ENCODE data around the gene PLCH1. TPM values are rescaled to one million over a fixed set of nuclear protein-coding genes. Genes with fewer than 3 reads are reported as not detected.

The PLCH1 gene
- total RNA-seq, 4 donors from 2014 or later: 0.29 to 12.0 (median 0.58) TPM

DNA sequence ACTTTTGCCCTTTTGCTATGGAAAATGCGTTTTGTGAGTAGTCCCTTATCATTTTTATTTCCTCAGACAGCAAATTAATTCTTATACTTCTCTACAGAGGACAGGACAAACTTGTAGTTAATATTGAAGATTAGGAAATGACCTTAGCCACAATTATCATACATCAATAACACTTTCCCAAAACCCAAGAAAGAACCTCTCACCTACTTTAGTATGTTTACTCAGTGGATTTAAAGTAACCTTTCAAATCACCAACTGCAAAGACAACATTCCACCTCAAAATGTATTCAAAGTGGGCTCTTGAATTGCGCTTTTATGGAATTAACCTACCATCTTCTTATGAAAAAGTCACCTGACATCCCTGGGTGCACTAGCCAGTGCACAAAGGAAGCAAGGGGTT, 107.3 kb downstream of the PLCH1 start:
- no peaks in the 10 kb centered on the region for H3K9me3 ChIP-seq
- H3K4me1 ChIP-seq: no peaks in the 10 kb centered on the region
- intact Hi-C loops (cut with DNase I; ENCODE audit: low total_unique reads): no loop called here
- TF ChIP-seq POLR2A (IDR thresholded peaks at IDR 0.05): no peak
- no peak for DNase-seq
- H3K27ac ChIP-seq: no peak overlapping the region
- H3K4me3 ChIP-seq: no peak overlapping the region
- no peaks in the 10 kb centered on the region for H3K36me3 ChIP-seq
- H3K27me3 ChIP-seq: no peaks in the 10 kb centered on the region

DNA sequence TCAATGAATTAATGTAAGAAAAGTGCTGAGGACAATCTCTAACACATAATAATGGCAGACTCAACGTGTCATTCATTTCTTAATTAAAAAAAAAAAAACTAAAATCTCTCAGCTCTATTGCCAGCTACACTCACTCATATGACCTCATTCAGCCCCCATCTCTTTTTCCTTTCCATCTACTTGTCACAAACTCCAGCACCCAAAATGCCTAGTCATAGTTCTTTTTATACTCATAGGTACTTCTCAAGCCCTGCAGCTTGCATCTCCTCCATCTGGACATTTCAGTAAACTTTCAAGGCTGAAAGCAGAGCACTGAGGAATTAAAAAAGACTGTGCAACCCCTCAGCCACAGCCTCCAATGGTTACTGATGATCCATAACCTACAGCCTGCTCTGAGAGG, 109.8 kb downstream of the PLCH1 start:
- TF ChIP-seq POLR2A (IDR thresholded peaks at IDR 0.05): no peak
- TF ChIP-seq, protein P1, sequence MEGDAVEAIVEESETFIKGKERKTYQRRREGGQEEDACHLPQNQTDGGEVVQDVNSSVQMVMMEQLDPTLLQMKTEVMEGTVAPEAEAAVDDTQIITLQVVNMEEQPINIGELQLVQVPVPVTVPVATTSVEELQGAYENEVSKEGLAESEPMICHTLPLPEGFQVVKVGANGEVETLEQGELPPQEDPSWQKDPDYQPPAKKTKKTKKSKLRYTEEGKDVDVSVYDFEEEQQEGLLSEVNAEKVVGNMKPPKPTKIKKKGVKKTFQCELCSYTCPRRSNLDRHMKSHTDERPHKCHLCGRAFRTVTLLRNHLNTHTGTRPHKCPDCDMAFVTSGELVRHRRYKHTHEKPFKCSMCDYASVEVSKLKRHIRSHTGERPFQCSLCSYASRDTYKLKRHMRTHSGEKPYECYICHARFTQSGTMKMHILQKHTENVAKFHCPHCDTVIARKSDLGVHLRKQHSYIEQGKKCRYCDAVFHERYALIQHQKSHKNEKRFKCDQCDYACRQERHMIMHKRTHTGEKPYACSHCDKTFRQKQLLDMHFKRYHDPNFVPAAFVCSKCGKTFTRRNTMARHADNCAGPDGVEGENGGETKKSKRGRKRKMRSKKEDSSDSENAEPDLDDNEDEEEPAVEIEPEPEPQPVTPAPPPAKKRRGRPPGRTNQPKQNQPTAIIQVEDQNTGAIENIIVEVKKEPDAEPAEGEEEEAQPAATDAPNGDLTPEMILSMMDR (IDR thresholded peaks at IDR 0.05): no peak
- DNase-seq: no peak
- no peaks in the 10 kb centered on the region for H3K27me3 ChIP-seq
- H3K4me1 ChIP-seq: no peaks in the 10 kb centered on the region
- intact Hi-C loops (cut with DNase I; ENCODE audit: low total_unique reads): no loop called here
- no peaks in the 10 kb centered on the region for H3K9me3 ChIP-seq
- no peak overlapping the region for H3K27ac ChIP-seq
- no peaks in the 10 kb centered on the region for H3K36me3 ChIP-seq
- no peak overlapping the region for H3K4me3 ChIP-seq

DNA sequence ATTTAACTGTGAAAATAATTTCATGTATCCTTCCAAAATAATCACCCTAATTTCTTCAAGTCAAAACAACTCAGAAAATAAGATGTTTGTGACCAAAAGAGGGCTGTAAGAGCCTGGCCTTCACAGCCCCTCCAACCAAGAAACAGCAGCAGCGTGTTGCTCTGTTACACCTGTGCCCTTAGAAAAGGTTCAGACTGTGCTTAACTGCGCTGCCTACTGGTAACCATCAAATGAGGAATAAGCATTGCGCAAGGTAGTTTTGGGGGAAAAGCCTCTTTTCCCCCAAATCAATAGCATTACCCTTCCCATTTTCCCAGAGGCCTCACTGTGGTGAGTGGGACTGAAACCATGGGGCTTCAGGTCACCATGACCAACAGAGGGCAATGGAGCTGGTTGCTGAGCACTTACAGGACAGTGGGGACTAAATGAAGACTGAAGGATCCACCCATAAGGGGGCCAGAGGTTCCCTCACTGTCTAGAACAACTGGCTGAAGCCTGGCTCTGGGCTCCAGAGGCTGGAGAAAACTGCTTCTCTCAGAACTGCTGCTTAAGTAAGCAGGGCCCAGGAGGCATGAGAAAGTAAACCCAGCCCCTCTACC, 110.7 kb downstream of the PLCH1 start:
- intact Hi-C loops (cut with DNase I; ENCODE audit: low total_unique reads): no loop called here
- no peak for DNase-seq
- Histone ChIP-seq H3K4me1 (no peaks in the 10 kb centered on the region), H3K9me3 (no peaks in the 10 kb centered on the region), H3K36me3 (no peaks in the 10 kb centered on the region), H3K4me3 (no peak overlapping the region), H3K27ac (no peak overlapping the region), H3K27me3 (no peaks in the 10 kb centered on the region)
- no peak for TF ChIP-seq POLR2A (IDR thresholded peaks at IDR 0.05)
- TF ChIP-seq, protein P1 (IDR thresholded peaks at IDR 0.05): no peak

DNA sequence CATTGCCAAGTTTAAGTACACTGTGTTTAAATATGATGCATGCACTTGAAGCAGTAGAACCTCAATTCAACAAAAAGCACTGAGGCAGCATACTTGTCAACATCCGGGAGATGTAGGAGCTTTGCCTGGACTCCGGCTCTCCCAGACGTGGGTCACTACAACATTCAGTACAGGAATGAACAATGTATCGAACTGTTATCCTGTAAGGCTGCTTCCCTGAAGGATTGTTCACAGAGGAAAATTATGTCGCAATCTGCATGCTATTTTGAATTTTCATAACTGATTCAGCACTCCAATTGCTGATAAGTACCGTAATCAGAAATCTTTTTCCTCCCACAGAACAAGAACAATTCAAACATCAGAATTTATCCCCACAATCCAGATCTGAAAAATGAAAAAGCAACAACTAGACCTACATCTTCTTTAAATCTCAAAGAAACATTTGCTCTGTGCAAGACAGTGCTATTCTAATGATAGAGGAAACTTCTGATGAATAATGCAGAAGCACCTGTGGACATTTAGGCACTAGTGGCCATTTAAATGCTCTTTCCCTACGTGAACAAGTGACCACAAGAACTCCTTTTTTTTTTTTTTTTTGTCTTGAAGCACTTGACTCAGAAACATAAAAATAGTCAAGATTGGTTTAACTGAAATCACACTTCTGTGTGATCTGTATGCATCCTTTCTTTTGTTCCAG, 113.4 kb downstream of the PLCH1 start:
- H3K4me3 ChIP-seq: no peak overlapping the region
- intact Hi-C loops (cut with DNase I; ENCODE audit: low total_unique reads): no loop called here

DNA sequence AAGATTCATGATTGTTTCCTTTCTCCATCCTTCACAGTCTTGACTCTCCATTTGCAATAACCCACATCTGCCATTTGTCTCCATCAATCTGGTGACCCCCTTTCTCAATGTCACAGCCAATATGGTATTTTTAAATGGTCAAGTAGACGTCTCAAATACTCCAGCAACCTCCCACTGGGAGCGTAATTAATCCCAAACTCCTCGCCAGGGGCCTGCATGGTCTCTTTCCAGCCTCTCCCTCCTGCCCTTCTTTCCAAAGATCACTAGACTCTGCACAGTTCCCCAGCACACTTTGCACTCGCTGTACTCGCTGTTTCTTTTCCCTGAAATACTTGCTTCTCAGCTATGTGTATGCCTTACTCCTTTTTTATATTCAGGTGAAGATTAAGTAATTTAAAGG, 115.3 kb downstream of the PLCH1 start:
- intact Hi-C loops (cut with DNase I; ENCODE audit: low total_unique reads): no loop called here
- H3K36me3 ChIP-seq: no peaks in the 10 kb centered on the region

More for the DNA sequence above, 113.4 kb downstream of the PLCH1 start:
- TF ChIP-seq, protein P1 (IDR thresholded peaks at IDR 0.05): no peak
- TF ChIP-seq POLR2A (IDR thresholded peaks at IDR 0.05): no peak
- H3K27me3 ChIP-seq: no peaks in the 10 kb centered on the region
- no peaks in the 10 kb centered on the region for H3K4me1 ChIP-seq
- H3K36me3 ChIP-seq: no peaks in the 10 kb centered on the region
- DNase-seq: no peak
- H3K9me3 ChIP-seq: no peaks in the 10 kb centered on the region
- no peak overlapping the region for H3K27ac ChIP-seq

More for the DNA sequence above, 115.3 kb downstream of the PLCH1 start:
- H3K9me3 ChIP-seq: no peaks in the 10 kb centered on the region
- TF ChIP-seq, protein P1 (IDR thresholded peaks at IDR 0.05): no peak
- no peak for TF ChIP-seq POLR2A (IDR thresholded peaks at IDR 0.05)
- DNase-seq: no peak
- no peak overlapping the region for H3K4me3 ChIP-seq
- H3K27ac ChIP-seq: no peak overlapping the region
- H3K27me3 ChIP-seq: no peaks in the 10 kb centered on the region
- no peaks in the 10 kb centered on the region for H3K4me1 ChIP-seq

Data from uterus (tissue), 4 donors.